Stimulated activated CD4-positive, alpha-beta T cell treated with anti-CD3 and anti-CD28 coated beads, Interleukin-1b, Interleukin-23, amount 100 ng/mL, for 48 hours (primary cell): ENCODE results near the gene CDKAL1.
"Not testable (repeated sequence)": the region's sequence is repeated elsewhere in the genome, so short reads cannot be mapped to it uniquely, and the experiment has no call there.

ENCODE experiments used
- DNase-seq: peaks from one replicate; pipeline ENCODE4 v3.0.0-alpha.2; 2020

CDKAL1 gene

DNA sequence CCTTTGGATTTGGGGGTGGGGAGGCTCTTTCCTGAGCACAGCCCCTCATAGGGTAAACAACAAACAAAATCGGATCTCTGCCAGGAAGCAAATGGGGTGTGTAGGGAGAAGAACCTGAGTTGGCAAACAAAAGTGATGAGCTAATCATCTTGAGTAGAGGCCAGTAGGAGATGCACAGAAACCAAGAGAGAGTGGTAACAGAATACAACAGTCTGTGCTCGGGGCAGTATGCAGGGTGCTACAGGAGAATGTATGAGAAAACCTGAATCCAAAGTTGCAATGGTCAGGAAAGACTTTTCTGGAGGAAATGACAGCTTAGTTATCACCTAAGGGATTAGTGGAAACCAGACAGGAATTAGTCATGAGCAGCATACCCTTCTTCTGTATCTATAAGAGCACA lies 177.8 kb downstream of the CDKAL1 start:
- no peak for DNase-seq

DNA sequence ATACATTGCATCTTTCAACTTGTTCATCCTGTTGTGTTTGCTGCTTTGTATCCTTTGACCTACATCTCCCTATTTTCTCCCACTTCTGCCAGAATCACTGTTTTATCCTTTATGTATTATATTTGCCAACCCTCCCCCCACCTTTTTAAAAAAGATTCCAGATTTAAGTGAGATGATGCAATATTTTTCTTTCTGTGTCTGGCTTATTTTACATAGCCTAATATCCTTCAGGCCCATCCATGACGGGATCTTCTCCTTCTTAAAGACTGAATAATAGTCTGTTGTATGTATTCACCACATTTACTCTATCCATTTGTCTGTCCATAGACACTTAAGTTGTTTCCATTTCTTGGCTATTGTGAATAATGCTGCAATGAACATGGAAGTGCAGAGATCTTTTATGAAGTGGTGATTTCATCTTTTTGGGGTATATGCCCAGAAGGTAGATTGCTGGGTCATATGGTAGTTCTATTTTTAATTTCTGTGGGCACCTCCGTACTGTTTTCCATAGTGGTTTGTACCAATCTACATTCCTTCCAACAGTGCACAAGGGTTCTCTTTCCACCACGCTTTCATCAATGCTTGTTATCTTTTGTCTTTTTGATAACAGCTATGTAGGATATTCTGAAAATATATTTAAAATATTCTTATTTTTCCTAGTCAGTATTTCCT lies 181.0 kb downstream of the CDKAL1 start:
- no peak for DNase-seq

DNA sequence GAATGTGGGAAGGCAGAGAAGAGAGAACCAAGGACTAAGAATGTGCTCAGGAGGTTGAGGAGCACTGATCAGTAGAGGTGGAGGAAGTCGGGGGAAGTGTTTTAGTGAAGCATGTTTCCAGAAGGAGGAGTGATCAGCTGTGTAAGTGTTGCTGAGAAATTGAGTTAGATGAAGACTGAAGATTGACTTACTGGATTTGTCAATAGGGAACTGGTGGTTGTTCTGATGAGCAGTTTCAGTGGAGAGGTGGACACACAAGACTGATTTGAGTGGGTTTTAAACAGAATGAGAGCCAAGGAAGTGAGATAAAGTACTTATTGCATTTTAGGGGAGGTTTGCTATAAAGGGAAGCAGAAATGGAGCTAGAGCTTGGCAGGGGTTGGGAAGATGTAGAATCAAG lies 182.6 kb downstream of the CDKAL1 start:
- no peak for DNase-seq

DNA sequence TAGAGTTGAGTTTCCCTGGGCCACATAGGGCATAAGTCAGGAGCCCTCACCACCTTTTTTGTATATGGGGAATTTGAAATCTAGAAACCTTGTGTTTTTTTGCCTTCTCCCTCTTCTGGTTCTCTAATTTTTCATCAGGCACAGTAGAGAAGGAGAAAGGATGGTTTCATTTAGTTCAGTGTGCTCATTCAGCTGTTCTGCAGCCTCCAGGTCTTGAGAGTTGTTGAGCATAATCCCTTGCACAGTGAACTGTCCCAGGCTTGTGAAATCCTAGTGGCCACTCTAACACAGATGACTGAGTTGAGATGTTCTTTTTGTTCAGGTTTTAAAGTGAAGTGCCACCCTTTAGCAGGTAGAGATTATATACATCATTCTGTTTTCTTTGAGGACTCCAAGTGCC lies 183.5 kb downstream of the CDKAL1 start:
- DNase-seq = no peak

DNA sequence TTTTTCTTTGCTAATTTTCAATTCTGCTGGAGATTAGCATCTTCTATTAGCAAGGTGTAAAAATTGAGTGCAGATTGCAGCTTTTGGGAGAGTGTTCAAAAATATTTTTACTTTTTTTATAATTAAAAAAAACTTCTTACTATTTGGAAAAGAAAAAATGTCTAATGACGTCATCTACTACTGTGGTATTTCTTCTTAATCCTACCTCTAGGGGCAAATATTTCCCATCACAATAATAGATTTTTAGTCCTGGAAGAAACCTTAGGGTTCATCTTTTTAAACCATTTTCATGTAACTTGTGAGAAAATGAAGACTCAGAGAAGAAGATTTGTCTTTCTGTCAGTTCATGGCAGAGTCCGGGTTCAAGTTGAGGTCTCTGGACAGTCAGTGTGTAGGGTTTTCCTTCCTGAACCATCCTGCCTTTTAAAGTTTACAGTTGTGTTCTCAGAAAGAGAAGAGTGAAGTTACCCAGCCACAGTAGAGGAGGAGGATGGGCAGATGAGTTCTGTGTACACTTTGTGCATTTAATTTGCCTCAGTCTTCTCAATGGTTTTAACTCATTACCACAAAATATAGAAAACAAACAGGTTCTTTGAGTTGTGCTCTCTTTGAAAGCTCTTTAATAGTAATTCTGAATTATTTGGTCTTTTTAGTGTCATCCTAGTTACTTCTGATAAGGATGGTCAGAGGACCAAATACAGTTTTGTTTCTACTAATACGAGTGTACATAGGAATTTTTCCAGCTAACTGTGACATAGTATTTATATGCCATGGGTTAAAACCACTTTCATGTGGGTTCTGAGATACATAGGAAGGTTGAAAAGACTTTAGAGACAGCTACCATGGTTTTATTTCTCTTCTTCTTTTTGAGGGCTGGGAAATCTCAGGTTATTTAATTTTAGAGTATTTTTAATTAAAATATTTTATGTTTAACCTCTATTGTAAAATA lies 184.7 kb downstream of the CDKAL1 start:
- DNase-seq = no peak

DNA sequence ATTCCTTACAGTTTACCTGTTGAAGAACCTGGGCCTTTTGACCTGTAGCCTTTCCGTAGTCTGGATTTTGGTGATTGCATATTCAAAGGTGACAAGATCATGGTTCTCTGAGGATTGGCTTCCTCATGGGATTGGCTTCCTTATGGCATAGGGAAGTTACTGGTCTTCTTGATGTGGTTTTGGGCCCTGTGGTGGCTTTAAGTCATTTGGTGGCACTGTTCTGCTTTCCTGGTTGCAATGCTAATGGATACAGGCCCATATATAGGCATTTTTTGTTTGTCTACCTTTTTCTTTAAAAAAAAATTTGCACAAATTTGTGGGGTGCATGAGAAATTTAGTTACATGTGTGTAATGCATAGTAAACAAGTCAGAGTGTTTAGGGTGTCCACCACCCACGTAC lies 185.7 kb downstream of the CDKAL1 start:
- no peak for DNase-seq

DNA sequence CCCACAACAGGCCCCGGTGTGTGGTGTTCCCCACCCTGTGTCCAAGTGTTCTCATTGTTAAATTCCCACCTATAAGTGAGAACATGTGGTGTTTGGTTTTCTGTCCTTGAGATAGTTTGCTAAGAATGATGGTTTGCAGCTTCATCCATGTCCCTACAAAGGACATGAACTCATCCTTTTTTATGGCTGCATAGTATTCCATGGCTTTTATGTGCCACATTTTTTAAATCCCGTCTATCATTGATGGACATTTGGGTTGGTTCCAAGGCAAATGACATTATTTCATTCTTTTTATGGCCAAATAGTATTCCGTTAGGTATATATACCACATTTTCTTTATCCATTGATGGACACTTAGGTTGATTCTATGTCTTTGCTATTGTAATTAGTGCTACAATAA lies 186.9 kb downstream of the CDKAL1 start:
- not testable (repeated sequence) for DNase-seq

DNA sequence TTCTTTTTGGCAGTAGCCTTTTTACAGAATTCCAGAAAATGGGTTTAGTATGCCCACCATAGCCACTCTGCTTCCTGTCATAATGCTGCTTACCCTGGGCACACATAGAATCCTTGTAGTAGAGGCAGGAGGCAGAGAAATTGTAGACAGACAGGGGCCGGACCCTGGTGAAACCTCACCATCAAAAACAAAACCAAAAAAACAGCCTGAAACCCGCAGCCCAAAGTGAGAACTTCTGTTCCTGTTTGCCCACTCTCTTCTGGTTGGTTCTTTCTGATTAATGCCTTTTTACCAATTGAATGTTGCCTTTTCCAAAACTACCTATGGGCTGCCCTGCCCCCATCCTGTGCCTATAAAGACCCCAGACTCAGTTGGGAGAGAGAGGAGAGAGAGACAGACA lies 188.2 kb downstream of the CDKAL1 start:
- DNase-seq = no peak

DNA sequence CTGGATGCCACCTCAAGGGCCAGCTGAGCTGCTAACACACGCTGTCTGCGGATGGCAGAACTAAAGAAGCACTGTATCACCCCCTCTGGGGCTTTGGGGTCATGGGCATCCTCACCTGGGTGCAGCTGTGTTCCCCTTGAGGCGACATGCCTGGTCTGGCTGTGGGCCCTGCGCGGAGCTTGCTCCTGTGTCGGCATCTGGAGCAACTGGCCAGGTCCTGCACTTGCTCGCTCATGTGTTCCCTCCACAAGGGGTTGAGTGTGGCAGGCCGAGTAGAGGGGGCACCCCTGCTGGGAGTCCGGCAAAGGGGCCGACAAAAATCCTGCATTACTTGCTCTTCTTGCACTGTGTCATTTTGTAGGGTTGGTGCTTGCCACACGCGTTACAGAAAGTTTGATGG lies 189.0 kb downstream of the CDKAL1 start:
- no peak for DNase-seq

DNA sequence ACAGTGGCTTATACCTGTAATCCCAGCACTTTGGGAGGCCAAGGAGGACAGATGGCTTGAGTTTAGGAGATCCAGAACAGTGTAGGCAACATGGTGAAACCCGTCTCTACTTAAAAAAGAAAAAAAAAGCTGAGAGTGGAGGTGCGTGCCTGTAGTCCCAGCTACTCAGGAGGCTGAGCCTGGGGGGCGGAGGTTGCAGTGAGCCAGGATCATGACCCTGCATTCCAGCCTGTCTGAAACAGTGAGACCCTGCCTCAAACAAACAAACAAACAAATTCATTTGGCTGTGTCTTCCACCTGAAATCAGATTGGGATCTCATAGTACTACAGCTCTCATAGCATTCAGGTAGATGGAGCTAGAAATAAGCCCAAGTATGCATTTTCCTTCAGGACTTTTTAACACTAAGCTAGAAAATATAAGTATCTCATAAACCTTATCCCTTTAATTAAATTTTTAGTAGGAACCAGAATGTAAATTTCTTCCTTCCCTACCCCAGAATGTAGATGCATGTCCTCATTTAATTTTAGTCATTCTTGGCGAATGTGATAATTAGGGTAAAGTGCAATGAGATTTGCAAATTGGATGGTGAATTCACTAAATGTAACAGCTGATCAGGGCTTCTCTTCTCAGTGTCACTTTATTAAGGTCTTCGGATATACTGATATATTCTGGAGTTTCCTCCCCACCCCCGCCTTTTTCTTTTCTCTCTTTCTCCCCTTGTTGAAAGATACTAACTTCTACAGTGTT lies 190.4 kb downstream of the CDKAL1 start:
- DNase-seq = no peak

DNA sequence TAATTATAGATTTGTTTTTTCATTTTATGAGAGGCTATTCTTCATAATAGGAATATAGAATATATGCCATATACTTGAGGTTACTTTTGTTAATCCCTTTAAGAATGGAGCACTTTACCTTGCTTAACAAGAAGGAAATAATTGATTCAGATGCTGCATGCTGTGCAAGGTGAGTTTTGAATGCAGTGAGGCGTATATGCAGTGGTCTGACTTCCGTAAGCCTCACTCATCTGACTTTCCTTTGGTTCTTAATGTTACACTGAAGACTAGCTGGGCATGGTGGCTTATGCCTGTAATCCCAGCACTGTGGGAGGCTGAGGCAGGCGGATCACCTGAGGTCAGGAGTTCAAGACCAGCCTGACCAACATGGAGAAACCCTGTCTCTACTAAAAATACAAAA lies 191.0 kb downstream of the CDKAL1 start:
- not testable (repeated sequence) for DNase-seq

DNA sequence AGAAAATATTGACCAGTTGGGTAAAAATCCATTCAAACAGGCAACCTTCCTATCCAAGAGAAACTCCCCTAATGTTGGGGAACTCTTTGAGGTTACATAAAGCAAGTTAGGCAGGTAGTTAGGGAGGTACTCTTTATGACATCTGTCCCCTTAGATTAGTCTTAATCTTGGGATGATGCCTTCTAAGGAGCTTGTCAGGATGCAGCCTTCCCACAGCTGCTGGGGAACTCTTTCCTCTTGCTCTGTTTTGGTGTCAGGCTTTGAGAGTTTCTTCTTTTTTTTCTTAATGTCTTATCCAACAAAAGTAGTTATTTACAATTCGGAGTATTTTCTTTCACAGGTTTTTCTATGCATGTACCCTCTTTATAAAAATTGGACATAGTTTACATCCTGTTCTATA lies 194.8 kb downstream of the CDKAL1 start:
- no peak for DNase-seq

DNA sequence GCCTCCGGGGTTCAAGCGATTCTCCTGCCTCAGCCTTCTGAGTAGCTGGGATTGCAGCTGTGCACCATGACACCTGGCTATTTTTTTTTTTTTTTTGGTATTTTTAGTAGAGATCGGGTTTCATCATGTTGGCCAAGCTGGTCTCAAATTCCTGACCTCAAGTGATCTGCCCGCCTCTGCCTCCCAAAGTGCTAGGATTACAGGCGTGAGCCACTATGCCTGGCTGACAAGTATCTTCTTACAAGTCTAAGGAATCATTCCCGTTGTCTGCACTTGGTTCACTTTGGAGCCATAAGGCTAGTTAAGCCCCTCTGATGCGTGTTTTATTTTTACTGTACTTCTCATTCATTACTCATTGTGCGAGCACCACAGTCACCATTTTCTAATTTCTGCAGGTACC lies 198.1 kb downstream of the CDKAL1 start:
- DNase-seq = not testable (repeated sequence)

DNA sequence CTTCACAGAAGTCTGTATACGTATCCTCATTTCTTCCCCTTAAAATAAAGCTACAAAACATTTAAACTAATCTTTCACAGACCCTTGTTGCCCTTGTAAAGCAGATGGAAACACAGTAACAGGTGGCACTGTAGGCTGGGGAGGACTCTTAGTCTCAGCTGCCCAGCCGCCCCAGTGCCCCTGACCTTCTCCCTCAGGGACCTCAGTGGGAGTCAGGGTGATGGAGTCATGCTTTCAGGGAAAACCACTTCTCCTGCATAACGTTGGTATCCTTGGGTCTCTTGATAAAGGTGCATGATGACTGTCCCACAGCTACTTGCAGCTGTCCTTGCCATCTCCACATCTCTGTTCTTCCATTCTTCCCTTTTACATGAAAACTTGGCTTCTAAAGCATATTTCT lies 198.6 kb downstream of the CDKAL1 start:
- no peak for DNase-seq

DNA sequence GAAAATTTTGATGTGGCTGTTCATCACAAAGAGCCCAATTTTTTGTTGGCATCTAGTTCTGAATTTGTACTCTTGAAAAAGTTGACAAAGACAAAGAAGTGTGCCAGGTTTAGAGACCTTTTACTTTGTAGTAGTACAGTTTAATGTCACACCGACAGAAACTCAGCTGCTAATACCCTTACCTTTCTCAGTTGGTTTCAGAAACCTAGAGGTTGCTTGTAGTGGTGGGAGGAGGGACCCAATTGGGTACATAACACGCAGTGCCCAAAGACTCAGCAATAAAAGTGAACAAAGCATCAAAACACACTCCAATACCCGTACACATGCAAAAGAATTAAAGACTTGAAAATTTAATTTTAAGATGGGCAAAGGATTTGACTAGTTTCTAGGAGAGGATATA lies 203.7 kb downstream of the CDKAL1 start:
- no peak for DNase-seq

DNA sequence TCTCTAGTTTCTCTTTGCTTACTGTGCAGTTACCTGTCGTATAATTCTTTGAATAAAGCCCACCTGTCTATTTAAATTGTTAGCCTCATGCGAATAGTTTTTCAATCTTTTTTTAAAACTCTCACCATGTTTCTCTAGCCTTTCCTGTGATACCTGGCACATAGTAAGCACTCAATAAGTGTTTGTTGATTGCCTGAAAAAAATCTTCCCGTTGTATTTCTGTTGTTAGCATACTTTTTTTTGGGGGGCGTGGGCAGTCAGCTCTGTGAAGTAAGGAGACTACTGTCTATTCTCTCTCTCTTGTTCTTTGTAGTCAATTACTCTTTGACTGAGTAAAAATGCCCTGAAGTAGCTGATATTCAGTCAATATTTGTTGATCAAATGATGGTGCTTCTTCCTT lies 205.8 kb downstream of the CDKAL1 start:
- no peak for DNase-seq

DNA sequence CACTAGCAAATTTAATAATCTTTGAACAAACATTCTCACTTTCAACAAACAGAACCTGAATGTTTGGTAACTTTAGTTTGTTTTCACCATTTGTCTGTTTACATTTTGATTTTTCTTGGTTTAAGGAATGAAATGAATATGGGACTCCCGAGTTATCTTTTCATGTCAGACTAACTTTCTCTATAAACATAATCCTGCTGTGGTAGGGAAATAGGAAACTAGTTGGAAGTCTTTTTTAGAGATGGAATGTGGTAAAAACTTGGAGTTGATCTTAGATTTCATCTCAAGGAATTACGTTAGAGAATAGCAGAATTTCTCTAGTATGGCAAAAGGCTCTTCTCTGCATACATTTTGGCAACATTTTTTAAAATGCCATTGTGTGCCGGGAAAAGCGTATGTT lies 206.5 kb downstream of the CDKAL1 start:
- DNase-seq = no peak

DNA sequence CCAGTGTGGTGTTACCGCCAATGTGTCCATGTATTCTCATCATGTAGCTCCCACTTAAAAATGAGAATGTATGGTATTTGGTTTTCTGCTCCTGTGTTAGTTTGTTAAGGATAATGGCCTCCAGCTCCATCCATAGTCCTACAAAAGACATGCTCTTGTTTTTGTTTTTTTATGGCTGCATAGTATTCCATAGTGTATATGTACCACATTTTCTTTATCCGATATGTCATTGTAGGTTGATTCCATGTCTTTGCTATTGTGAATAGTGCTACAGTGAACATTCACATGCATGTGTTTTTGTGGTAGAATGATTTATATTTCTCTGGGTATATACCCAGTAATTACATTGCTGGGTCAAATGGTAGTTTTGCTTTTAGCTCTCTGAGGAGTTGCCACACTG lies 207.2 kb downstream of the CDKAL1 start:
- no peak for DNase-seq

DNA sequence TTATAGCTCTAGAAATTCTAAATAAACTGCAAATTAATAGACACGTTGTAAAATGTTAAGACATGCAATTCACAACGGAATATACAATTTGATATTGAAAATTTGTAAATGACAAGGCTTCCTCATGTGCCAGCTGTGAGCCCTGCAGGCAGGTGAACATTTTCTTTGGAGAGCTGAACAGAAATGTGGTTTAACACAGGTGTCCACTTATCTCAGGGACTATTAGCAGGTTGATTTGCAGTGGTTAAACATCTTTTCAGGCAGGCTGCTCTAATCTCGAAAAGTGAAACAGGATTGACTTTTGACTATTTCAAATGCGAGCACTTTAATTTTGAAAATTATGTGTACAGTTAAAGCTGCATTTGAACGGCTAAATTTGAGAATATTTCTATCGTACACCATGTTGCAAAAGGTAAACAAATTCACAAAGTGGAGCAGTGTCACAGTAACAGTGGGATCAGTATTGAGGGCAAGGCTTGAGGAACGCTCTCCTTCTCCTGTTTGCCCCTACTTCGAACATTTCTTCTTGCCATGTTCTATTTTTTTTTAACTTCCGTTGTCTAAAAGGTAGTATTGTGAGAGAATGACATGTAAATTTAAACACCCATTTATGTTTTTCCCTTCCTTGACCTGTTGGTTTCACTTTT lies 210.8 kb downstream of the CDKAL1 start:
- no peak for DNase-seq

DNA sequence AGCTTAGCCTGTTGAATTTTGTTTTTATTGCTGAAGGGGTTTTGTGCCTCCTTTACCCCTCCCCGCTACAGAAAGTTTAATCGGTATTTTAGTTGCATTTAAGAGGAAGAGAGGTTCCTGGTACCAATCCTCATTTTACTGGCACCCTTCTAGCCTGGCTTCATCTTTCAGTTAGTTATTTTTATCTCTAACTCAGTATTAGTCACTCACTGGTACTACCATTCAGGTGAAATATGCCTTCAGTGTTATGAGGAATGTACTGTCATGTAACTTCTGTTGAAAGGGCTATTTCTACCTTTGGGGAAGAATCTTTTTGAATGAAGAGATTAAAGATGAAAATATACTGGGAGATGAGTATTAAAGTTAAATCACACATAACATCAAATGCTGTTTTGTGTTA lies 211.8 kb downstream of the CDKAL1 start:
- DNase-seq = no peak

DNA sequence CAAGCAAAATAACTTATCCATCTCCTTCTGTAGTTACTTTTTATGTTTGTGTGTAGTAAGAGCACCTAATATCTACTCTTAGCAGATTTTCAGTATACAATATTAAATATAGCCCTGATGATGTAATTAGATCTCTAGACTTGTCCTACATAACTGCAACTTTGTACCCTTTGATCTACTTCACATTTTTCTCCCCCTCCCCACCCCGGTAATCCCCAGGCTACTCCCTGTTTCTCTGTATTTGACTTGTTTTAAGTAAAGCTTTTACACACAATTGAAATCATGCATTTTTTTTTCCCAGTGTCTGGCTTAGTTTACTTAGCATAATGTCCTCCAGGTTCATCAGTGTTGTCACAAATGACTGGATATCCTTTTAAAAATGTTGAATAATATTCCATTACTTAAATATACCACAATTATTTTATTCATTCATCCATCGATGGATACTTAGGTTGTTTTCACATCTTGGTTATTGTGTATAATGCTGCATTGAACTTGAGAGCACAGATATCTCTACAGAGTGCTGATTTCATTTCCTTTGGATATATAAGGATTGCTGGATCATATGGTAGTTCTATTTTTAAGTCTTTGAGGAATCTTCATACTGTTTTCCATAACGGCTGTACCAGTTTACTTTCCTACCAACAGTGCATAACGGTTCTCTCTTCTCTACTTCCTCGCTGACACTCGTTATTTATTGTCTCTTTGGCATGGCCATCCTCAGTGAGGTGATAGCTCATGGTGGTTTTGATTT lies 212.7 kb downstream of the CDKAL1 start:
- DNase-seq = no peak

DNA sequence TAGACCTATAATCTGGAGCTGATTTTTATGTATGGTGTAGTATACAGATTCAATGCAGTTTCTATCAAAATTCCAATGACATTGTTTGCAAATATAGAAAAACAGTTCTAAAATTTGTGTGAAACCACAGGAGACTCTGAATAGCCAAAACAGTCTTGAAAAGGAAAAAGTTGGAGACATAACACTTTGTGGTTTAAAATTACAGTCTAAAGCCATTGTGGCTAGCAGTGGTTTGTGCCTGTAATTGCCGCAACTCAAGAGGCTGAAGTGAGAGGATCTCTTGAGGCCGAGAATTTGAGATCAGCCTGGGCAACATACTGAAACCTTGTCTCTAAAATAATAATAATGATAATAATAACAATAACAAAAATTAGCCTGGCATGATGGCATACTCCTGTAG lies 213.7 kb downstream of the CDKAL1 start:
- no peak for DNase-seq
